Stimulated activated CD8-positive, alpha-beta memory T cell treated with anti-CD3 and anti-CD28 coated beads, Interleukin-15, amount 100 ng/mL, for 1 hour (primary cell): ENCODE data around the gene RANBP17.

Experiments used
- DNase-seq: peaks from one replicate; pipeline ENCODE4 v3.0.0-alpha.2; 2020; ENCODE audit warnings: low read depth

Gene RANBP17

DNA sequence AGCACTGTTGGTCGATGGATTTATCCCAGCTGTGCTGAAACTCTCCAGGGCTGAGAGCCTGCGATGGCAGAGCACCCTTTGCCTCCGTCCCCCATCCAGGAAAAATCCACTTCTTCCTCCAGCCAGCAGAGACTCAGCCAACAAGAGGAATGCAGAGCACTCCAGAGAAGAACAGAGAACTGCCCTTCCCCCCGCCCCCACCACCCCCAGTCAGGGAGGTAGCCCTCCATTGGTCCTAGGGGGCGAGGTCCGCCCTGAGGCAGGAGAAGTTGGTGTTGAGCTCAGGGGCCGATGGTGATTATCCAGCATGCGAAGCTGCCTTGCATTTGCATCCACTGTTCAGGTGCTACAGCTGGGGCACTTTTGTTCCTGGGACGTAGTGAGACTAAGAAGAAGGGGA is 456.2 kb downstream of the RANBP17 start:
- no peak for DNase-seq

GRCh38 chr5:171321447-171321846 is 459.6 kb downstream of the RANBP17 start:
- DNase-seq, result no peak

DNA sequence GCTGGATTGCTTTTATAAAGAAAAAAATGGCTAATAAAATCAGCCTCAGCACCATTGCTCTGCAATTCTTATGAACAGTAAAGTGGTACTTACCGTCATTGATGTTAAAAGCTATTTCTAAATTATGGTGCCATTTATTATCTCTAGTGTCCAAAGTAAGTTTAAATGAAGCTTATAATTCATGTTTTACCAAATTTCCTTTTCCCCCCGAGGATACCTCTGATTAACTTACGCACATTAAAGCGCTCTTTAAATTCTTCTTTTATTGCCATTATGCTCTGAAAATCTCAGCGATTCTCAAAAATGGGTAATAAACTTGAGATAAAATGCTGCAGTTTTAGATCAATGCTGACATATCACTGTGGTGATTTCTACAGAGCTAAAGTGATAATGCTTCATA is 460.7 kb downstream of the RANBP17 start:
- no peak for DNase-seq

DNA sequence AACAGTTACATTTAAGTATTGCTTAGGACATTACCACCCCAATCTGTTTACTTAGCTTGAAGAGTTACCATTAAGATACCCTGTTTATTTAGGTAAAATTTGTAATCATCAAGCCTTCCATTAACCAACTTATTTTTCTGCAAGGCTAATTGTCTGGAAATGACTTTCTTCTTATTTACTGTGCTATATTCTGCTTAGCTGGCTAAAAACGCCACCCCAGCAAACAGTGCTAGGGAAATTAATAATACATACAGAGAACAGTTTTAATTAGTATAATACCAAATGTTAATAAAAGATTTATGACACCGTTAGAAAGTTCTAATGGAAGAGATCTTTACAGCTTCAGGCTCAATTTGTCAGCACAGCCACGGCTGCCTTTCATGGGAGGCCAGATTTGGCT is 461.2 kb downstream of the RANBP17 start:
- DNase-seq, result no peak

DNA sequence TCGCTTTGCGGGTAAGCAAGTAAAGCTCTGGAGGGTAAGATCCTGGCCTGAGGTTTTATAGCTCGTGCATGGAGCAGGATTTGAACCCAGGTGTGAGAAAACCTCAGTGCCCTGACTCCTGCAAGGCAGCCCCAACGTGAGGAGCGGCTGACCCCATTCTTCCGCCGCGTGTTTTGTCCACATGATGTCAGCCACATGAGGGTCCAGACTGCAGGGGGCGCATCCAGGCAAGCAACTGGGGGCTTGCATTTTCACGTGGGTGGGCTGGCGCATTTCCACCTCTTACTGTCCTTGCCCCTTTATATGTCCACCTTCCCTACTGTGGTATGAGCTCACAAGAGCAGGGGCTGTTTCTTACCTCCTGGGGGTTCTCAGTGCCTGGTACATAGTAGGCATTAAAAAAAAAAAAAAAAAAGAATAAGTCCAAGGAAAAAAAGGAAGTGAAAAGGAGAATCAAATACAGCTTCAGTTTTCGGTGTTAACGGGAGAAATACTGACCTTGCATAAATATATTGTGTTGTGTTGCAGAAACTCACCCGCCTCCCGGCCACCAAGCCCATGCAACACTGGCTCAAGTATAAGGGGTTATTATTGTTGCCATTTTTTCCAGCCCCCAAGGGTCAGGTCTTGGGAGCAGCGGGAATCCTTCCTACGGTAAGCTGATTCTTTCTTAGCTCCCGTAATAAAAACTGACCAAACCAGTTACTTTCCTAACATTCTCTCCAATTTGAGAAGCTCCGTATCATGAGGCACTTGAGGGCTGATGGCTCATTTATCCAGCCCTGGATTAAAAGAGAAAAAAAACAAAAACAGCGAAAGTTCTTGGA is 462.2 kb downstream of the RANBP17 start:
- DNase-seq, result no peak

- DNase-seq, result no peak
Observed at GRCh38 chr5:171330021-171330420, 468.2 kb downstream of the RANBP17 start.

DNA sequence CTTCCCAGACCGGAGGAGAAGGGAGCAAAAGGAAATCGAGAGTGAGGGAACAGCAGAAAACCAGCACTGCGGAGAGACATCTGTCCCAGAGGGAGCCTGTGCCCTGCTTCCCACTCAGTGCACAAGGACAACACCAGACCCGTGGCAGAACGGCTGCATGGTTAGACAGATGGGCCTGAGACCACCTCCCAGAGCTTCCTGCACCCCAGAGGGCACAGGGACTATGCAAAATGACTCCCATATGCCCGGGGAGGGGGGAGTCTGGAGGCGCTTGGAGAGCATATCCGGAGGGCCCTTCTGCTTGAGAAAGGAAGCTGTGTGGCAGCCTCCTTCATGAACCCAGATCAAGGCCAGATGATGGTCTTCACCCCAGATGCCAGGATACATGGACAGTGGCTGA is 473.8 kb downstream of the RANBP17 start:
- DNase-seq, result no peak

DNA sequence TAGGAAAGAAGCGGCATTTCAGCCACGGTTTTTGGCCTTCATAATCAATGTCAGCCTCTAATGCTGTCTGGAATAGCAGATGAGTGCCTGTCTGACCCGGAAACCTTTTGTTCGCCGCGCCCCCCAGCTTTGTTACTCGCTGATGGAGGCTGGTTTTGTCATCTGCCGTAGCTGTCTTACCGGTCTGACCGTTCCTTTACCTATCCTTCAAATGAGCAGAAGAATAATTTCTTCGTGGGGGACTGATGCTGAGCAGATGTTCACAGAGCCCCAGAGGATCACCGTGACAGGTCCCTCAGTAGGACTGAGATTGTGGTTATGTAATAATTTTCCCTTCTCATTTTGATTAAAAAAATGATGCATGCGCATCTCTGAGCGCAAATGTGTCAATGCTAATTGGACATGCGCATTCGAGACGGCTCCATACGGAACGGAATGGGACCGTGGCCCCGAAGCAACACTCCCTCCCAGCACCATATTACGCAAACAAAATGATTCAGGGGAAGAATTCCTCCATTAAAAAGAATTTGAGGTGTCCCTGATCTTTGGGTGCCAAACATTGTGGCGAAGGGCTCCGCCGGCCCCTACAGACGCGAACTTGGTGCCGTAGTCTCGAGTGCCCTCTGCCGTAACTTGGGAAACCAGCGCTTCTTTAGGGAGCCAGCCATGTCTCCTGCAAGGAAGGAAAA is 474.8 kb downstream of the RANBP17 start:
- DNase-seq, result no peak

- DNase-seq, result no peak
Observed at GRCh38 chr5:171337210-171337569, 475.4 kb downstream of the RANBP17 start.

DNA sequence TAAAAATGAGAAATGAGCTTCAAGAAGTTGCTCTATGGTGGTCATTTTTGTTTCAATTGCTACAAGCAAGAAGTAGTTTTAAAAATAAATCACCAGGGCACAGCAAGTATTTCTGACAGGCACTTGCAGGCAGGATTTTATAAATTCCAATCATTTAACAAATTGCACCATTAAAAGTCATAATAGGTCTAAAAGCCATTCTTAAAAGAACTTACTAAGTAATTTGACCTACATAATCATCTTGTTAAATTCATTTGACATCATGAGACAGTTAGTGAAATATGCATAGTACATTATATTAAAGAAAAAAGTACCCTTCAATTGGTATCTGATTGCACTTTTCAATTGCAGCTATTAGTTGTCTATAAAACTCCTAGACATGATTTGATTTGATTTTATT is 478.2 kb downstream of the RANBP17 start:
- no peak for DNase-seq

DNA sequence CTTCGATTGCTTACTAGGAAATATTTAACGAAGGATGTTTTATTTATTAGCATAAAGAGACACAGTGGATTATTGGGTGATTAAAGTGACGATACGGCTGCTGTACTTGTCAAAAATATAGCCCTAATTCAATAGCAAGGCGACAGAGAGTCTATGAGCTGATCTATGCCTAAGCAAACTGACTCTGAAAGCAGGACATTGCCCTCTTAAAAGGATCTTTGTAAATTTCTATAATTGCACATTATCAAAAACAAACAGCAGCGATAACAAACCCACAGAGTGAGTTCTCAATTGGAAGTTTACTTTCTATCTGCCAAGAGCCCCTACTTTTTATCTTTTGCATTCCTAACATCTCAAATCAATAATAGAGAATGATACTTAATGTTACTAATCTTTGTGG is 478.7 kb downstream of the RANBP17 start:
- no peak for DNase-seq

DNA sequence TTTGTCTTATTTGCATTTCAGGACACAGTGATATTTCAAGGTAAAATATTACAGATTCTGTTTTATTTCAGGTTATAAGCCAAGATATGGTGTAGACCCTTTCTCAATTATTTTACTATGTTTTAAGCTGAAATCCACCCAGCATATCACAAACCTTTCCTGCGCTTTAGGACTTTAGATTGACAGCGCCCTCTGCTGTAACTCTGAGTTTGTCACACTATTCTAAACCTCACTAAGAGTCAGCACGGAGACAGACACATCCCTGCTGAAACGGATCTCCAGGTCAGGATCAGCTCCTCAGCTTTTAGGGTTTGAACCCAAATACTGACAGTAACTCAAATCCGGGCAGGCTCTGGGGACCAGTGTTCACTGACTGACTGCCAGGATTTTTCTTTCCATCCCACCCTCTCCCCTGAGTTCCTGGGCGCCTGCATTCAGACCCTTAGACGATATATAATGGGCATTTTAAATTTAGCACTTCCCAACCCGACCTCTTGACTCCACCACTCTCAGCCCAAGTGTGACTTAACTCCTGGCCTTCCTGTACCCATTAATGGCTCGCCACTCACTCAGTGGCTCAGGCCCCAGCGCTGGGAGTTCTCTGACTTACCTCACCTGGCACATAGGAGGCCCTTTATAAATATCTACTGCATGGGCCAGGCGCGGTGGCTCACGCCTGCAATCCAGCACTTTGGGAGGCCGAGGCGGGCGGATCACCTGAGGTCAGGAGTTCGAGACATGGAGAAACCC is 480.7 kb downstream of the RANBP17 start:
- DNase-seq, result no peak

- DNase-seq, result no peak
Observed at GRCh38 chr5:171344936-171345608, 483.3 kb downstream of the RANBP17 start.
